Spleen (tissue), 11 donors: ENCODE data around the gene SUSD3. TPM values are rescaled to one million over a fixed set of nuclear protein-coding genes. Genes with fewer than 3 reads are reported as not detected.

Experiments used
- DNase-seq: peaks from one replicate; pipeline ENCODE4 v3.0.0-alpha.2; 2020
- H3K27ac ChIP-seq, 8 donors: fragments of 200-600 bp; sonication (generic) in 7 of 8; 1 replicate in 4 of 8; 2 replicates in 4 of 8; pipeline versions ENCODE4 v1.5.0 to v1.8.0; 2016 to 2021; ENCODE audit warnings: inconsistent platforms in 4 of 8, mild to moderate bottlenecking in 4 of 8, moderate library complexity in 1 of 8
- H3K27me3 ChIP-seq, 7 donors: fragments of 200-600 bp; sonication (generic) in 6 of 7; replicated peaks in 1 of 7; 1 replicate in 4 of 7; 2 replicates in 3 of 7; pipeline versions ENCODE4 v1.5.0 to v1.8.0; 2016 to 2021; ENCODE audit warnings: inconsistent platforms in 3 of 7, mild to moderate bottlenecking in 1 of 7
- H3K36me3 ChIP-seq, 6 donors: fragments of 200-600 bp; sonication (generic) in 5 of 6; 1 replicate in 4 of 6; 2 replicates in 2 of 6; pipeline versions ENCODE4 v1.5.0 to v1.8.0; 2016 to 2021; ENCODE audit warnings: inconsistent platforms in 2 of 6
- H3K4me1 ChIP-seq, 6 donors: fragments of 200-600 bp; sonication (generic) in 5 of 6; 1 replicate in 3 of 6; 2 replicates in 3 of 6; pipeline versions ENCODE4 v1.5.0 to v1.8.0; 2016 to 2021; ENCODE audit warnings: inconsistent platforms in 3 of 6
- H3K4me3 ChIP-seq, 8 donors: fragments of 200-600 bp; sonication (generic) in 7 of 8; 1 replicate in 4 of 8; 2 replicates in 4 of 8; pipeline versions ENCODE4 v1.5.0 to v1.8.0; 2016 to 2021; ENCODE audit warnings: inconsistent platforms in 4 of 8, mild to moderate bottlenecking in 4 of 8, moderate library complexity in 2 of 8
- H3K9me3 ChIP-seq, 8 donors: fragments of 200-600 bp; sonication (generic) in 7 of 8; 1 replicate in 4 of 8; 2 replicates in 4 of 8; pipeline versions ENCODE4 v1.5.0 to v1.8.0; 2016 to 2021; ENCODE audit warnings: inconsistent platforms in 4 of 8
- CTCF ChIP-seq, 11 experiments: fragments of 200-600 bp in 7 of 11; fragments of 450-650 bp in 4 of 11; sonication (generic) in 4 of 11; IDR thresholded peaks in 8 of 11; conservative IDR thresholded peaks in 3 of 11; 1 replicate in 7 of 11; 2 replicates in 4 of 11; pipeline versions ENCODE4 v1.4.0 to v1.8.0; 2016 to 2021; ENCODE audit warnings: antibody characterized with exemption in 11 of 11, inconsistent platforms in 4 of 11, mild to moderate bottlenecking in 1 of 11
- POLR2A ChIP-seq, 3 donors: fragments of 450-650 bp; IDR thresholded peaks; one replicate each; pipeline ENCODE4 v1.5.1; 2017; ENCODE audit warnings: antibody characterized with exemption in 3 of 3, mild to moderate bottlenecking in 1 of 3
- POLR2AphosphoS5 ChIP-seq, 3 donors: sonication (generic); formaldehyde crosslinking; IDR thresholded peaks; one replicate each; pipeline ENCODE4 v1.5.1; 2017; ENCODE audit warnings: antibody characterized with exemption in 3 of 3
- WGBS, 5 donors: extraction: QIAGEN DNeasy Blood & Tissue Kit in 3 of 5; methylation state at CpG; one replicate each; pipeline versions ENCODE4 v1.1.5 to v1.1.7; 2013 to 2018; 5-methylcytosine and 5-hydroxymethylcytosine counted together
- intact Hi-C: fragments of 100-400 bp; cut with DNase I; formaldehyde crosslinking; loops from one replicate; pipeline ENCODE4 v1.15.0; 2023; ENCODE audit warnings: low total_unique reads
- polyA plus RNA-seq, 3 donors: library from polyadenylated mRNA; stranded (reverse); fragments of 200-250 nt; gene quantifications; one replicate each; pipeline ENCODE4 v1.2.1, GENCODE V29; 2013
- total RNA-seq, 7 donors: library from RNA; depleted of rRNA in 3 of 7; stranded (reverse); fragments of >200 nt in 3 of 7; fragmentation: NEBNext Ultra II Directional in 4 of 7; extraction: Animal tissue kit (Norgen Biotek cat#: 25700) in 4 of 7; gene quantifications; one replicate each; pipeline versions ENCODE4 v1.1.0 to v1.2.1, GENCODE V29; 2016 to 2021
- donor health status: healthy with polysubstance abuse.
- donor health status: DM: no; HTN: no; CAD: no; lungs with moderate emphysema.
- donor health status: DM: no; HTN: no; CAD: no.
- donor health status: Bipolar disorder and iron deficiency.
- donor health status: healthy.
- donor health status: DM: no; HTN: no; CAD: no.
- donor health status: DM: yes; HTN: yes; CAD: no.

The SUSD3 gene
- total and polyA plus RNA-seq, 10 donors: 27.6 to 68.8 (median 48.3) TPM

- H3K9me3 ChIP-seq: no peaks in the 10 kb centered on the region
- H3K4me1 ChIP-seq: peaks cover 79 to 95% (median 89%) of the 10 kb centered on the region in 6 donors
- H3K27me3 ChIP-seq: no peaks in the 10 kb centered on the region
- peak overlapping the region; percentile 86 to 98 (median 92) for H3K27ac ChIP-seq
- intact Hi-C loops: no loop called here
- 37 to 51% (median 41%) methylated on average over 3 to 15 of the region's 15 CpGs for WGBS, 5 donors
- peak in 4 of 11 experiments; percentile 25 to 35 (median 33) for TF ChIP-seq CTCF (IDR thresholded peaks at IDR 0.05 in 8 of 11, conservative IDR thresholded peaks at IDR 0.05 in 3 of 11)
- no peak for TF ChIP-seq POLR2A (IDR thresholded peaks at IDR 0.05)
- peak; percentile 81 to 89 (median 88) for TF ChIP-seq POLR2AphosphoS5 (IDR thresholded peaks at IDR 0.05)
- peak; percentile 89 for DNase-seq
- peaks cover 0 to 24% (median 0%) of the 10 kb centered on the region in 6 donors for H3K36me3 ChIP-seq
- peak overlapping the region in 5 of 8 donors; percentile 3 to 97 (median 80) for H3K4me3 ChIP-seq
Measured at GRCh38 chr9:93130861-93131481, 72.5 kb downstream of the SUSD3 start.

- peak overlapping the region in 5 of 8 donors; percentile 6 to 97 (median 80) for H3K4me3 ChIP-seq
- intact Hi-C loops: no loop called here
Measured at GRCh38 chr9:93131599-93132286, 73.2 kb downstream of the SUSD3 start.

GRCh38 chr9:93132287-93132927 is 73.9 kb downstream of the SUSD3 start:
- TF ChIP-seq CTCF (IDR thresholded peaks at IDR 0.05 in 8 of 11, conservative IDR thresholded peaks at IDR 0.05 in 3 of 11) (no peak), POLR2A (IDR thresholded peaks at IDR 0.05) (no peak), POLR2AphosphoS5 (IDR thresholded peaks at IDR 0.05) (peak in 1 of 3 donors; percentile 37)
- Histone ChIP-seq H3K4me3 (peak overlapping the region in 7 of 8 donors; percentile 54 to 97 (median 80)), H3K9me3 (no peaks in the 10 kb centered on the region), H3K27me3 (no peaks in the 10 kb centered on the region), H3K4me1 (peaks cover 64 to 95% (median 80%) of the 10 kb centered on the region in 6 donors), H3K36me3 (peaks cover 0 to 17% (median 0%) of the 10 kb centered on the region in 6 donors), H3K27ac (peak overlapping the region; percentile 86 to 98 (median 92))
- DNase-seq: peak; percentile 84
- WGBS, 5 donors: 47 to 63% (median 53%) methylated on average over 10 to 12 of the region's 12 CpGs
- intact Hi-C loops: no loop called here

More at GRCh38 chr9:93131599-93132286, 73.2 kb downstream of the SUSD3 start:
- Histone ChIP-seq H3K9me3 (no peaks in the 10 kb centered on the region), H3K36me3 (peaks cover 0 to 17% (median 0%) of the 10 kb centered on the region in 6 donors), H3K27me3 (no peaks in the 10 kb centered on the region), H3K4me1 (peaks cover 71 to 95% (median 82%) of the 10 kb centered on the region in 6 donors), H3K27ac (peak overlapping the region; percentile 86 to 98 (median 92))
- TF ChIP-seq POLR2AphosphoS5 (IDR thresholded peaks at IDR 0.05) (no peak), CTCF (IDR thresholded peaks at IDR 0.05 in 8 of 11, conservative IDR thresholded peaks at IDR 0.05 in 3 of 11) (no peak), POLR2A (IDR thresholded peaks at IDR 0.05) (no peak)
- 74 to 87% (median 82%) methylated on average over 8 to 13 of the region's 13 CpGs for whole genome bisulfite sequencing, 5 donors
- peak; percentile 73 for DNase-seq
